Measurements from ENCODE around the gene BRCC3.

DNA sequence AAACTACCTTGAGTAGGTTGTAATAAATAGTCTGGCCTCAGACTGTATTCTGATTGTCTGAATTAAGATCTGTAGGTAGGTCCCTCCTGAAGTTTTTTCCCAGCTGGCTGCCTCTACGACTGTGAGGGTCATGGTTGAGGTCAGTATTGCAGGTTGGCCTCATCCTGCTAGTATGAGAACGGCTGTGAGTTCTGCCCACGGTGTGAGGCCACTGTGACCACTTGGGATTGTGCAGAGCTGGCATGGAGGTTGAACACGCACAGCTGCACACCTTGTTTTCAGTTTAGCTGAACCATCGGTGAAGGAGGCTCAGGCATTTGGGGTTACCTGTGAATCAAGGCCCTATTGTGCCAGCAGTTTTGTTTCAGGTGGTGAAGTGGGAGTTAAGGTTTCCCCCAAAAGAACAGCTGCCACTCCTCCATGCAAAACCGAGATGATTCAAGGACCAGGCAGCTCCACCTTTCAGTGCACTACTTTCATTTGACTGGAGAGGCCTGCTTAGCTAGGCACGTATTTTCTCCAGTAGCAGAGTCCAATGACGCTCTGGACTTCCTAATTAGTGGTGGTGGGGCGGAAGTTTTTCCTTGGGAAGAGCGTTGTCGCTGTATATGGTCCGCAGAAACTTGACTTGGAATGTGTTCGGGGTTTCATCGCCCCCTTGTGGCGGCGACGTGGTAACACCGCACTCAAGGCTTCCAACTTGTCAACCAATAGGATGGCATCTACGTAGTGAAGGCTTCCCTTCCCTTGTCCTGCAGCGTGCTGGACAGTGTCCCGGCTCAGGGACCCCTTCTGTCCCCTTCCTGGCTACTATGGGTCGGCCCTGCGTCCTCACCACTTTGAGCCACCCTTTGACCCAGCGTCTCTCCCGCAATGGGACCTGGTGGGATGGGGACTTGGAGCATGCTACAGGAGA lies 14.2 kb upstream of the BRCC3 start:
- TF ChIP-seq, protein P1, sequence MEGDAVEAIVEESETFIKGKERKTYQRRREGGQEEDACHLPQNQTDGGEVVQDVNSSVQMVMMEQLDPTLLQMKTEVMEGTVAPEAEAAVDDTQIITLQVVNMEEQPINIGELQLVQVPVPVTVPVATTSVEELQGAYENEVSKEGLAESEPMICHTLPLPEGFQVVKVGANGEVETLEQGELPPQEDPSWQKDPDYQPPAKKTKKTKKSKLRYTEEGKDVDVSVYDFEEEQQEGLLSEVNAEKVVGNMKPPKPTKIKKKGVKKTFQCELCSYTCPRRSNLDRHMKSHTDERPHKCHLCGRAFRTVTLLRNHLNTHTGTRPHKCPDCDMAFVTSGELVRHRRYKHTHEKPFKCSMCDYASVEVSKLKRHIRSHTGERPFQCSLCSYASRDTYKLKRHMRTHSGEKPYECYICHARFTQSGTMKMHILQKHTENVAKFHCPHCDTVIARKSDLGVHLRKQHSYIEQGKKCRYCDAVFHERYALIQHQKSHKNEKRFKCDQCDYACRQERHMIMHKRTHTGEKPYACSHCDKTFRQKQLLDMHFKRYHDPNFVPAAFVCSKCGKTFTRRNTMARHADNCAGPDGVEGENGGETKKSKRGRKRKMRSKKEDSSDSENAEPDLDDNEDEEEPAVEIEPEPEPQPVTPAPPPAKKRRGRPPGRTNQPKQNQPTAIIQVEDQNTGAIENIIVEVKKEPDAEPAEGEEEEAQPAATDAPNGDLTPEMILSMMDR (IDR thresholded peaks at IDR 0.05; ENCODE audit: low read depth, low read length, poor library complexity, severe bottlenecking), result peak; percentile 79
- TF ChIP-seq EZH2phosphoT487 (IDR thresholded peaks at IDR 0.05; ENCODE audit: borderline replicate concordance, low read length), result no peak
